ENCODE measurements around the gene FGD2. TPM values are rescaled to one million over a fixed set of nuclear protein-coding genes. Genes with fewer than 3 reads are reported as not detected.

The FGD2 gene
- total and polyA plus RNA-seq, 9 of the 15 experiments (the other 6 are each of a cell fraction or from before 2014, with no cell fraction given) = 0.09 TPM; not detected in 8

- TF ChIP-seq FOXP4 (CRISPR knock-in tag; IDR thresholded peaks at IDR 0.05; ENCODE audit: borderline replicate concordance) = no peak
- no peak for TF ChIP-seq PPARD (CRISPR knock-in tag; IDR thresholded peaks at IDR 0.05)
- peak; percentile 12; the same call in 1 of the 2 replicates for TF ChIP-seq TAL1 (IDR thresholded peaks at IDR 0.05)
- TF ChIP-seq CBFB (CRISPR knock-in tag; IDR thresholded peaks at IDR 0.05) = 0 out of 2 replicates have a peak, but pooled peaks have one; percentile 81
- TF ChIP-seq FOXP1 (CRISPR knock-in tag; IDR thresholded peaks at IDR 0.05) = peak; percentile 85
- no peak for TF ChIP-seq SMARCA5 (IDR thresholded peaks at IDR 0.05)
- TF ChIP-seq ATF3 (IDR thresholded peaks at IDR 0.05) = no peak
- no peak for TF ChIP-seq ATF3 (CRISPR knock-in tag; conservative IDR thresholded peaks at IDR 0.05)
- TF ChIP-seq HNRNPH1 (optimal IDR thresholded peaks at IDR 0.05; ENCODE audit: low read depth, low read length) = no peak
- TF ChIP-seq CREB3 (tag; conservative IDR thresholded peaks at IDR 0.05; ENCODE audit: low read depth) = peak; percentile 54; the same call in 1 of the 2 replicates
- no peak; the same call in 1 of the 2 replicates for TF ChIP-seq RAD51 (IDR thresholded peaks at IDR 0.05; ENCODE audit: borderline replicate concordance, low read depth)
- TF ChIP-seq ZNF174 (CRISPR knock-in tag; IDR thresholded peaks at IDR 0.05) = 0 out of 2 replicates have a peak, but pooled peaks have one; percentile 6
- TF ChIP-seq NFE2 (IDR thresholded peaks at IDR 0.05; ENCODE audit: low read depth) = 0 out of 2 replicates have a peak, but pooled peaks have one; percentile 39
- peak; percentile 80 for TF ChIP-seq NUFIP1 (IDR thresholded peaks at IDR 0.05; ENCODE audit: partially characterized antibody)
- peak; percentile 88; the same call in 1 of the 2 replicates for TF ChIP-seq CUX1 (CRISPR knock-in tag; IDR thresholded peaks at IDR 0.05)
- peak; percentile 85; the same call in 1 of the 2 replicates for TF ChIP-seq TFAP4 (CRISPR knock-in tag; IDR thresholded peaks at IDR 0.05; ENCODE audit: borderline replicate concordance)
- no peak; the same call in 1 of the 2 replicates for TF ChIP-seq ZNF780A (CRISPR knock-in tag; IDR thresholded peaks at IDR 0.05)
Measured at GRCh38 chr6:37050045-37050853, 44.8 kb downstream of the FGD2 start (continued).
